Osteocyte (in vitro differentiated cells): ENCODE data around the gene PCSK6. TPM values are rescaled to one million over a fixed set of nuclear protein-coding genes. Genes with fewer than 3 reads are reported as not detected.

Experiments used
- DNase-seq: peaks from one replicate; pipeline ENCODE4 v3.0.0; 2021; ENCODE audit warnings: mixed read lengths; ENCODE audit not compliant: unreplicated experiment; ENCODE audit errors: extremely low spot score
- H3K27ac Mint-ChIP-seq: one replicate; pipeline ENCODE4 v1.8.0; 2021; ENCODE audit warnings: mild to moderate bottlenecking, mixed read lengths; ENCODE audit not compliant: unreplicated experiment
- H3K27me3 Mint-ChIP-seq: one replicate; pipeline ENCODE4 v1.8.0; 2021; ENCODE audit warnings: mixed read lengths; ENCODE audit not compliant: unreplicated experiment
- H3K36me3 Mint-ChIP-seq: one replicate; pipeline ENCODE4 v1.8.0; 2021; ENCODE audit warnings: mixed read lengths; ENCODE audit not compliant: unreplicated experiment
- H3K4me1 Mint-ChIP-seq: one replicate; pipeline ENCODE4 v1.8.0; 2021; ENCODE audit warnings: mixed read lengths; ENCODE audit not compliant: unreplicated experiment
- H3K4me3 Mint-ChIP-seq: one replicate; pipeline ENCODE4 v1.8.0; 2021; ENCODE audit warnings: mild to moderate bottlenecking, moderate library complexity, mixed read lengths; ENCODE audit not compliant: unreplicated experiment
- H3K9me3 Mint-ChIP-seq: one replicate; pipeline ENCODE4 v1.8.0; 2021; ENCODE audit warnings: mixed read lengths; ENCODE audit not compliant: unreplicated experiment
- total RNA-seq: library from RNA; stranded (reverse); gene quantifications from 2 replicates; pipeline ENCODE4 v1.2.1, GENCODE V29; 2021
- TF ChIP-seq, protein P1 (sequence below): fragments of 200-600 bp; sonication (generic); IDR thresholded peaks from 2 replicates; pipeline ENCODE4 v1.5.0; 2021; ENCODE audit warnings: antibody characterized with exemption, mild to moderate bottlenecking, moderate library complexity

The PCSK6 gene
- total RNA-seq, 1 donor from 2014 or later: 0.43 TPM

DNA sequence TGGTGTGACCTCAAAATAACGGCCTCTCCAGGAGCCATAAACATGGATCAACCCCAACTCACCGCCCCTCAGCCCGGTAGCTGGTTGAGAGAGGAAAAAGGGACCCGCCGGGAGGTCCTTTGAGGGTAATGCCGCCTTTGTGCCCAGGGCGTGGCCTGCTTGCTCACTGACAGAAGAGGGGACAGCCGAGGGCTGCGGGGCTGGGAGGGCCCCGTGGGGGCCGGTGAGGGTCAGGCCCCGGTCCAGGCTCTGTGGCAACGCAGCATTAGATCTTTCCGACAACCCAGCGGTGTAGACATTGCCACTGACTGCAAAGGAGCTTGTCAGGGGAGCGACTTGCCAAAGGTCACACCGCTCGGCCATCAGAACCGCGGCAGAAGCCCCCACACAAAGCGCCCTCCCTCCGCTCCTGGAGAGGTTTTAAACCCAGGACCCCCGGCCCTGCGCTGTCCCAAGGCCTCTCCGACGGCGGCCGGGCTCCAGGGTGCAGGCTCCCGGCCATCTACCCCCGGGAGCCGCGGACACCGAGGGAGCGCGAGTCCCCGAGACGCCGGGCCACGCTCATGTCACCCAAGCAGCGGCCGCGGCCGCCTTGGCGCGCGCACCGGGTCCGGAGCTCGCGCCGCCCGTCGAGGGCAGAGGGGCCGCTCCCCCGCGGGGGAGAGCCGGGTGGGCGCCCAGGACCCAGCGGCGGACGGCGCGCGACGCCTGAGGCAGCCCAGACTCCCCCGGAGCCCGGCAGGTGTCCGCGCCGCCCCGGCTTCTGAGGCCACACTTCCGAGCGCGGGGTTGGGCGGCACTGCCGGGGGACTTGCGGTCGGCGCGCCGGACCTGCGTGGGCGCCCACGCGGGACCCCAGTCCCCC is 975 bp downstream of the PCSK6 start:
- peaks cover 2% of the 10 kb centered on the region for H3K4me1 Mint-ChIP-seq
- no peaks in the 10 kb centered on the region for H3K36me3 Mint-ChIP-seq
- peaks cover 61% of the 10 kb centered on the region for H3K27me3 Mint-ChIP-seq
- H3K9me3 Mint-ChIP-seq: no peaks in the 10 kb centered on the region
- no peak overlapping the region for H3K27ac Mint-ChIP-seq
- DNase-seq: peak; percentile 80
- H3K4me3 Mint-ChIP-seq: no peak overlapping the region
- TF ChIP-seq, protein P1, sequence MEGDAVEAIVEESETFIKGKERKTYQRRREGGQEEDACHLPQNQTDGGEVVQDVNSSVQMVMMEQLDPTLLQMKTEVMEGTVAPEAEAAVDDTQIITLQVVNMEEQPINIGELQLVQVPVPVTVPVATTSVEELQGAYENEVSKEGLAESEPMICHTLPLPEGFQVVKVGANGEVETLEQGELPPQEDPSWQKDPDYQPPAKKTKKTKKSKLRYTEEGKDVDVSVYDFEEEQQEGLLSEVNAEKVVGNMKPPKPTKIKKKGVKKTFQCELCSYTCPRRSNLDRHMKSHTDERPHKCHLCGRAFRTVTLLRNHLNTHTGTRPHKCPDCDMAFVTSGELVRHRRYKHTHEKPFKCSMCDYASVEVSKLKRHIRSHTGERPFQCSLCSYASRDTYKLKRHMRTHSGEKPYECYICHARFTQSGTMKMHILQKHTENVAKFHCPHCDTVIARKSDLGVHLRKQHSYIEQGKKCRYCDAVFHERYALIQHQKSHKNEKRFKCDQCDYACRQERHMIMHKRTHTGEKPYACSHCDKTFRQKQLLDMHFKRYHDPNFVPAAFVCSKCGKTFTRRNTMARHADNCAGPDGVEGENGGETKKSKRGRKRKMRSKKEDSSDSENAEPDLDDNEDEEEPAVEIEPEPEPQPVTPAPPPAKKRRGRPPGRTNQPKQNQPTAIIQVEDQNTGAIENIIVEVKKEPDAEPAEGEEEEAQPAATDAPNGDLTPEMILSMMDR: no peak

DNA sequence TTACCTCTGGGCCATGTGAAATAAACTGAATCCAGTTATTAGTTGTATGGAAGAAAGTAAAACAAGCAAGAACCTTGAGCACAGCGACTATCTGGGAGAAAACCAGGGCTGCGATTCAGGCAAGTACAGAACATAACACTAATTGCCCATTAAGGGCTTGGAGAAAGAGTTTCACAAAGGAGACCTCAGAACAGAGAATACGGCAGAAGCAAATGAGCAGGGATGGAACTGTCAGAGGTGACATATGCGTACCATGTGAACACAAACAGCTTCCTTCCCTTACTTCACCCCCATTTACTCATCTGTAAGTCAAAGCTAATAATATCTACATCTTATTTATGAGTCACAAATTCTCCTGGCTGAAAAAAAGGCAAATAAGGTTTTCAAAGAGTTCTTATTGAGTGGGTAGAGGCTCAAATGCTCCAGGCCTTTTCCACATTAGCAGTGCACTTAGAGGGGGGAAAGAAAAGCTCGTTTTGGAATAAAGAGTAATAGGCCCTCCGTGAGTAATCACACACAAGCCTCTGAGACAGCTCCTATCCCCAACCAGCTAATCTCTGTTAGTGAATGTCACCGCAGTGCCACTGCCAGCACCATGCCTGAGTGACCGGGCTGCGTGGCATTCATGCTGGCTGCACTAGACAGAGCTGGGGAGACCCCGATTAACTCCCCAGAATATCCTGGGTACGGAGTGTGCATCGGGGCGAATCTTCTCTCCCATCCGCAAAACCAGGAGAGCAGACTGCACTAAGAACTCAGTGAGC is 2.6 kb downstream of the PCSK6 start:
- no peak for DNase-seq
- TF ChIP-seq, protein P1: no peak
- Mint-ChIP-seq H3K36me3 (no peaks in the 10 kb centered on the region), H3K4me3 (no peak overlapping the region), H3K27ac (no peak overlapping the region), H3K27me3 (peaks cover 53% of the 10 kb centered on the region), H3K4me1 (peaks cover 11% of the 10 kb centered on the region), H3K9me3 (no peaks in the 10 kb centered on the region)

DNA sequence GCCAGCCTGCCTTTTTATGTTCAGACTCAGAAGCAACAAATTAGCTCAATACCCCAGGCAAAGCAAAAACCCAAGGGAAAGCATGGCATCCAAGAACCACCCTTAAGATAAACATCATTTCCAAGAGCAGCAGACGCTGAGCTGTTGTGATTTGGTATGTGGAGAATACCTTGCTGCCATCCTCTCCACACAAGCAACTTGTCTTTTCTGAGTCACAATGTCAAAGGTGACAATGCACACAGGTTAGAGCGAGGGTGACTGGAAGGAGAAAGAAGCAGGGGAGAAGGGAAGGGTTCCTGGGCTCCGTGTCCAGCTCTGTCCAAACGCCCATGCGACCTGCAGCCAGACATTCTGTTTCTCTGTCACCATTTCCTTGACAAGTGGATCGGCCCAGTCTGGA is 6.0 kb downstream of the PCSK6 start:
- Mint-ChIP-seq H3K4me1 (peaks cover 11% of the 10 kb centered on the region), H3K27ac (no peak overlapping the region), H3K4me3 (no peak overlapping the region), H3K27me3 (peaks cover 52% of the 10 kb centered on the region), H3K9me3 (no peaks in the 10 kb centered on the region), H3K36me3 (no peaks in the 10 kb centered on the region)
- DNase-seq: no peak
- TF ChIP-seq, protein P1: no peak

DNA sequence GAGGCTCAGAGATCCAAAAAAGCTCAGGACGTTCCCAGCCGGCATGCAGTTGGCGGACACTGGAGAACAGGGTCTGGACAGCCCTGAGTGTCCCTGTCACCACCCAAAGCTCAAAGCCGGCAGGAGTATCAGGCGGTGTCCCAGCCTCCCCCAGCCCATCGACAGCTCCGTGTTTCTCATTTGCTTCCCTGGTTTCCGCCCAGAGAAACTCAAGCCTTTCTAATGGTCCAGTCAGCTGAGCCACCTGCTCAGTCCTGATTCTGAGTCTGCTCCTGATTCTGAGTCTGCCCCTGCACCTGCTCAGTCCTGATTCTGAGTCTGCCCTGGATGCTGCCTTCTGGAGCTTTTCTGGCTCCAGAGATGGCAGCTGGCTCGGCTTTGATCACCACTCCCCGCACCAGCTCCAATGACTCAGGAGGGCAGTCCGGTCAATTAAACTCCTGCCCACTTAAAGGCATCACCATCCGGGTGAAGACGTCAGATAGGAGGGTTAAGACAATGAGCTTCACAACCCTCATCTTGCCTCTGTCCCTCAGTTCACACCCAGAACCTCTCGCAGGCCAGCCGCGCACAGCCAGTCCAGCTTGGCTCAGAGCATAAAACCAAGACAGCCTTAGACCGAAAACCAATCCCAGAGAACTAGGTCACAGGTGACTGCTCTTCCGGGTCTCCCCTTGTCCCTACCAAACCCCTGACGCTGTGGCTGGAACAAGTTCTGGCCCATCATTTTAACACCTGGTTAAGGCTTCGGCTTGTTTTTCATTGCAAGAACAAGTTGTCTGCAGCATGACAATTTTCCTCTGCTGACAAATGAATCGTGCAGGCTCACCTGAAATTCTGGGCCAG is 6.8 kb downstream of the PCSK6 start:
- H3K4me1 Mint-ChIP-seq: peaks cover 11% of the 10 kb centered on the region
- TF ChIP-seq, protein P1: no peak
- peaks cover 46% of the 10 kb centered on the region for H3K27me3 Mint-ChIP-seq
- H3K36me3 Mint-ChIP-seq: no peaks in the 10 kb centered on the region
- no peak for DNase-seq
- no peak overlapping the region for H3K4me3 Mint-ChIP-seq
- H3K27ac Mint-ChIP-seq: no peak overlapping the region
- no peaks in the 10 kb centered on the region for H3K9me3 Mint-ChIP-seq
